GM19239 (cell line): Measurements from ENCODE around the gene FOXRED1.
"Not testable (repeated sequence)": the region's sequence is repeated elsewhere in the genome, so short reads cannot be mapped to it uniquely, and the experiment has no call there.

Experiments
- DNase-seq: peaks from one replicate; pipeline ENCODE4 v3.0.0; 2011; ENCODE audit warnings: low spot score; ENCODE audit not compliant: insufficient read length
- FAIRE-seq: peaks from 2 replicates; lab custom pipeline; 2011; peaks lifted over from hg19 to GRCh38; lab: Jason Lieb, UNC

FOXRED1 gene

DNA sequence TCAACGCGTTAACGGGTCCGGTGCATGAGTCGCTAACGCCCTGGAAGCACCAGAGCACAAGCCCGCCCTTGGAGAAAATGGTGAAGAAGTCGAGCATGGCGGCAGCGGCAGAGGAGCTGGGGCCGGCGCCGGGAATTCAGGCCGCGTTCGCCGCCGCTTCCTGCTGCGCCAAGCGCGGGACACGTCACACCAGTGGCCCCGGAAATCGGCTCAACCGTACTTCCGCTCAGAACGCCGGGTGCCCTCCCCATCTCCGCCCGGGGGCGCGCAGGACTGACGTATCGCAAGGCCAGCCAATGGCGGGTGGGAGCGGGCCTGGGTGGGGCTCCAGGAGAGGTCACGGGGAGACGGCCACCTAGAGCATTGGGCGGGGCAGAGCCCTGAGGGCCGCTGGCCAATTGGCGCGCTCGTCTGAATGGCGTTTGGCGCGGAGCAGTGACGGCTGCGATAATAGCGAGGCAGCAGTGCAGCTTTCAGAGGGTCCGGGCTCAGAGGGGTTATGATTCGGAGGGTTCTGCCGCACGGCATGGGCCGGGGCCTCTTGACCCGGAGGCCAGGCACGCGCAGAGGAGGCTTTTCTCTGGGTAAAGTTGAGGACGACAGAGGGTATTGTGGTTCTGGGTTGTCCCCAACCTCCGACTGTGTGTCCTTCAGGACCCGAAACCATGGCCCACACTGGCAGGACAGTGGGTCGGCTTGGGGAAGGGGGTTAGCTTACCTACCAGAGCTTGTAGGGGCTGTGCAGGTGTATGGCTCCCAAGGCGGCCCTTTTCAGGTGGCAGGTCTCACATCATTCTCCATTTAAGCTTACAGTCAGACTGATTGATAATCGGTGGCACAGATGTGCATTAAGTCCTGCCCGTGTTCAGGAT is at the start of gene FOXRED1, which contains the start of gene SRPRA:
FOXRED1 (plus strand) TSS at position 447 of the 872 bp plus-strand sequence; CDS start at position 500, 53 bp downstream.
SRPRA (minus strand) TSS at position 188 of the 872 bp plus-strand sequence; CDS start at position 97, 91 bp downstream.
- FAIRE-seq (peak; percentile 99), DNase-seq (peak; percentile 99)

GRCh38 chr11:126219547-126219946 is 49.4 kb upstream of the FOXRED1 start:
- FAIRE-seq (no peak), DNase-seq (no peak)

- no peak for FAIRE-seq
- DNase-seq = no peak
These were observed 44.2 kb upstream of the FOXRED1 start for GRCh38 chr11:126224647-126225294.

GRCh38 chr11:126225295-126225665 is 43.7 kb upstream of the FOXRED1 start:
- DNase-seq (no peak), FAIRE-seq (no peak)

GRCh38 chr11:126226334-126227084 is 42.4 kb upstream of the FOXRED1 start:
- FAIRE-seq (no peak), DNase-seq (no peak)

GRCh38 chr11:126229858-126230540 is 39.0 kb upstream of the FOXRED1 start:
- FAIRE-seq (no peak), DNase-seq (no peak)

DNA sequence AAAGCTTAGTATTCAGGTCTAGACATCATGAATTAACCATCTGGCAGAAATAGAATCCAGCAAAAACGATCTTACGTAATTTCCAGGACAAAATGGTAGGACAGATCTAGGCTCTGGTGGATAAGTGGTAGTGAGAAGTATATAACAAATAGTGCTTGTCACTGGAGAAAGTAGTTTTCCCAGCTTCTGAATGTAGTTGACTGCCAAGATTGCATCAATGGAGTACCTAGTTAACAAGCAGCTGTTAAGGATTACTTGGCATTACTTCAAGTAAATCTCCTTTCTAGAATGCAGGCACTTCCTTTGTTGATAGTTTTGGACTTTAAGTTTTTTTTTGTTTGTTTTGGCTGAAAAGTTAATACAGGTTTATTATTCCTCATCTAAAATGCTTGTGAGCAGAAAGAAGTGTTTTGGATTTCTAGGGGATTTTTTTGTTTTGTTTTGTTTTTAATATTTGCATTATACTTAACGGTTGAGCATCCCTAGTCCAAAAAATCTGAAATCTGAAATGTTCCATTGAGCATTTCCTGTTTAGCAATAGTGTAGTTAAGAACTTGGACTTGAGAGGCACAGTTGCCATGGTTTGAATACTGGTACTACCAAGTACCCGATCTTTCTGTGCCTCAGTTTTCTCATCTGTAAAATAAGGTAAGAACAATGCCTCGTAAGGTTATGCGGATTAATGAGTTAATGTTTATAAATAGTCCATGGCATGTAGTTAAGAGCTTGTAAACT is 37.1 kb upstream of the FOXRED1 start:
- peak; percentile 31 for FAIRE-seq
- DNase-seq = no peak

- DNase-seq (no peak), FAIRE-seq (no peak)
These were observed 36.3 kb upstream of the FOXRED1 start for GRCh38 chr11:126232683-126233082.

GRCh38 chr11:126233391-126233790 is 35.6 kb upstream of the FOXRED1 start:
- DNase-seq = no peak
- FAIRE-seq = no peak

GRCh38 chr11:126246636-126247035 is 22.3 kb upstream of the FOXRED1 start:
- FAIRE-seq = no peak

GRCh38 chr11:126253265-126253664 is 15.7 kb upstream of the FOXRED1 start:
- DNase-seq (no peak), FAIRE-seq (no peak)

More at GRCh38 chr11:126246636-126247035, 22.3 kb upstream of the FOXRED1 start:
- no peak for DNase-seq

- FAIRE-seq (no peak), DNase-seq (no peak)
These were observed 14.1 kb upstream of the FOXRED1 start for GRCh38 chr11:126254819-126255218.

- not testable (repeated sequence) for FAIRE-seq, DNase-seq
These were observed 13.4 kb upstream of the FOXRED1 start for GRCh38 chr11:126255507-126255906.

DNA sequence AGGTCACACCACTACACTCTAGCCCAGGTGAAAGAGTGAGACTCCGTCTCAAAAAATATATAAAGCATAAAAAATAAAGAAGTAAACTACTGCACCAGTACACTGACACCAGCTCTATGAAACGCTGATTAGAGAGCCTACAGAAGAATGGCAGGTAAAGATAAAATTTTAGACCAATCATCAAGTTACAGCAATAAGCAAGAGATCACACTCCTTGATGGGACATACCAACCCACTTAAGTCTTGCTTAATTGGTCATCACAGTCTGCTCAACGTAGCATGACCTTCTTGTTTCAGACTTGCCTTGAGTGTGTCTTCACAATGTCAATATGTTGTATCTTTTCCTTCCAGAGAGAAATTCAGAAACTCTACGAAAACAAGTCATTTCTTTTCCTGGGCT is 12.7 kb upstream of the FOXRED1 start:
- FAIRE-seq (no peak), DNase-seq (no peak)

GRCh38 chr11:126257144-126257543 is 11.8 kb upstream of the FOXRED1 start:
- no peak for FAIRE-seq
- DNase-seq = no peak

- no peak for DNase-seq
- no peak for FAIRE-seq
These were observed 11.2 kb upstream of the FOXRED1 start for GRCh38 chr11:126257764-126258163.

DNA sequence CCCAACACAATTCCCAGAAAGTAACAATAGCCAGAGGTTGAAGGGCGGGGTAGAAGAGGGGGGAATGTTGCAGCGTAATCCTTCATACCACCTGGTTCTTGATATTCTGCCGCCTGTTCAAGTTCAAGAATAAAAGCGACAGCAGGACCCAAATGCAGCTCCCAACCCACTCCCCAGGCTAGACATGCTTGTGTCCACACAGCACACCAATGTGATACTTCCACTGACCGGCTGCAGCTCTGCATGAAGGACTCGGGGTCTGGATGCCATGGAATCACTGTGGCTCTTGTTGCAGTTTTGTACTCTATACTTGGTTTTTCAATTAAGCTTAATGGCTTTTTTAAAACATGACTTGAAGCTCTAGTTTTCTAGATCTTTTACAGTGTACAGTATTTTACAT is 6.7 kb upstream of the FOXRED1 start:
- FAIRE-seq (no peak), DNase-seq (no peak)

- DNase-seq = no peak
- no peak for FAIRE-seq
These were observed 5.5 kb upstream of the FOXRED1 start for GRCh38 chr11:126263489-126263888.

- no peak for FAIRE-seq
- DNase-seq = no peak
These were observed 3.1 kb upstream of the FOXRED1 start for GRCh38 chr11:126265811-126266210.
